Germinal center (tissue), 1 donor: ENCODE measurements around the gene TFCP2L1.

Source experiments
- DNase-seq: peaks from one replicate; pipeline ENCODE4 v3.0.0; 2012; ENCODE audit warnings: mixed read lengths, low spot score

Gene TFCP2L1

DNA sequence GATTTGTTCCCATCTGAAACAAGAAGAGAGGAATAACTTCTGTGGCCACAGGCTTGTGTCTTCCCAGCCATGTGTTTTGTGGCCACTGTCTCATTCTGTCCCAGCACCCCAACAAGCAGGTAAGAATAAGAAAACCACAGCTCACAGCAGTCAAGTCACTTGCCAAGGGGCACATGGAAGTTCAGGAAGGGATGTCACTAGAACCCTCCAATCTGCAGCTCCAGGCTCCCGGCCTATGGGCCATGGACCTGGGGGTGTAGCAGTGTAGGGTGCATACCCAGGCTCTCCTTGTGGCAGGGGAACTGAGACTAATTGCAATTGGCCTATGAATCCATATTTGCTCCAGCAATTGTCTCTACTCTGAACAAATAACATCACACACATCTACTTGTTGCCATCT, 112.5 kb downstream of the TFCP2L1 start:
- DNase-seq, result no peak

DNA sequence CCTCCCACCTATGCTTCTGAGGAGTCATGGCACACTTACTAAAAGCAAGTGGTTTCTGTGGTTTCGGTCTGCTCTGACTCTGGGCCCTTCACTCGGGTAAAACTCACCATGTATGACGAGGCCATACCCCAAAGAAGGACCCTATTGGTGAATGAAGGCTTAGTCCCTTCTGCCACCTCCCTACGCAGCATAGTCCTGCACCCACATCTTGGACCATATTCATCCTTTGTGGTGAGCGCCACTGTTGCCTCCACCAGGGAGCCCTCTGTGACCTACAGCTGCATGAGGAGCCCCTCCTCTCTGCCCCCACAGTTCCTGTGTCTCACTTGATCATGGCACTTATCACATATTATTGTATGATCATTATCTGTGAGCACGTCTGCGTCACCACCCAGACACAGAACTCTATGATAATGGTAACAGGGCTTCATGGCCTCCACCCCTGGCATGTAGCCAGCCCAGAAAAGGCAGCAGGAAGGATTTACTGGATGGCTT, 113.3 kb downstream of the TFCP2L1 start:
- DNase-seq, result no peak

- DNase-seq, result no peak
Measured at GRCh38 chr2:121170577-121170976, 114.4 kb downstream of the TFCP2L1 start.

DNA sequence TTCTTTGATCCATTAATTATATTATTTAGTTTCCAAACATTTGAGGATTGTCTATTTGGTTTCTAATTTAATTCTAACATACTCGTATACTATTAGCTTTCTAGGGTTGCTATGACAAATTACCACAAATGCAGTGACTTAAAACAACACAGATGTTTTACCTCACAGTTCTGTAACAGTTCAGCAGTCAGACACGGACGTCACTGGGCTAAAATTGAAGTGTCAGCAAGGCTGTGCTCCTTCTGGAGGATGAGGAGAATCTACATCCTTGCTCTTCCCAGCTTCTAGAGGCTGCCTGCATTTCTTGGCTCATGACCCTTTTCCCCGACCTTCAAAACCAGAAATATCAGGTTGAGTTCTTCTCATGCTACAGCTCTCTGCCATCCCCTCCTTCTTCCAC, 117.6 kb downstream of the TFCP2L1 start:
- no peak for DNase-seq
